MG63 (cell line): ENCODE data around the gene HJV. TPM values are rescaled to one million over a fixed set of nuclear protein-coding genes. Genes with fewer than 3 reads are reported as not detected.

Source experiments
- DNase-seq: peaks from one replicate; pipeline ENCODE4 v3.0.0-alpha.2; 2020
- H3K27me3 ChIP-seq: fragments of 250-450 bp; sonication (Bioruptor Pico); 2 replicates; pipeline ENCODE4 v1.5.1; 2020; ENCODE audit warnings: mild to moderate bottlenecking, moderate library complexity
- H3K36me3 ChIP-seq: fragments of 250-450 bp; sonication (Bioruptor Pico); 2 replicates; pipeline ENCODE4 v1.5.1; 2020; ENCODE audit warnings: mild to moderate bottlenecking, moderate library complexity
- H3K4me3 ChIP-seq: fragments of 250-450 bp; sonication (Bioruptor Pico); 2 replicates; pipeline ENCODE4 v1.5.1; 2020; ENCODE audit warnings: mild to moderate bottlenecking, moderate library complexity
- H3K9me3 ChIP-seq: fragments of 250-450 bp; sonication (Bioruptor Pico); 2 replicates; pipeline ENCODE4 v1.5.1; 2020; ENCODE audit warnings: mild to moderate bottlenecking, moderate library complexity
- total RNA-seq: library from RNA; depleted of rRNA; stranded (reverse); fragments of >200 nt; shearing (Covaris generic); gene quantifications from 2 replicates; pipeline ENCODE4 v1.2.3, GENCODE V29; 2014; ENCODE audit warnings: low replicate concordance

HJV gene
- total RNA-seq, 1 experiment from 2014 or later: not detected

GRCh38 chr1:145997718-145998023 is 23.9 kb downstream of the HJV start:
- Histone ChIP-seq H3K9me3 (no peaks in the 10 kb centered on the region), H3K36me3 (peaks cover 26% of the 10 kb centered on the region), H3K27me3 (no peaks in the 10 kb centered on the region), H3K4me3 (no peak overlapping the region; the same call in 1 of the 2 replicates)
- no peak for DNase-seq

- Histone ChIP-seq H3K9me3 (no peaks in the 10 kb centered on the region), H3K4me3 (peak overlapping the region; percentile 56), H3K27me3 (no peaks in the 10 kb centered on the region), H3K36me3 (peaks cover 28% of the 10 kb centered on the region)
- DNase-seq: no peak
Measured at GRCh38 chr1:145997016-145997717, 24.4 kb downstream of the HJV start.

GRCh38 chr1:145996433-145997015 is 25.0 kb downstream of the HJV start, which contains the start of gene TXNIP:
Gene TXNIP (minus strand): TSS chr1:145996579. CDS start chr1:145996266, 313 bp downstream.
- H3K9me3 ChIP-seq: no peaks in the 10 kb centered on the region
- H3K36me3 ChIP-seq: peaks cover 28% of the 10 kb centered on the region
- H3K4me3 ChIP-seq: peak within 1 kb of the TSS; percentile 56
- DNase-seq: peak; percentile 99
- H3K27me3 ChIP-seq: no peaks in the 10 kb centered on the region

GRCh38 chr1:145995964-145996432 is 25.5 kb downstream of the HJV start:
- DNase-seq: no peak
- Histone ChIP-seq H3K36me3 (peaks cover 28% of the 10 kb centered on the region), H3K9me3 (no peaks in the 10 kb centered on the region), H3K4me3 (peak overlapping the region; percentile 56), H3K27me3 (no peaks in the 10 kb centered on the region)

- Histone ChIP-seq H3K4me3 (peak overlapping the region; percentile 56), H3K27me3 (no peaks in the 10 kb centered on the region), H3K36me3 (peaks cover 28% of the 10 kb centered on the region), H3K9me3 (no peaks in the 10 kb centered on the region)
- no peak for DNase-seq
Measured at GRCh38 chr1:145995148-145995881, 26.2 kb downstream of the HJV start.

GRCh38 chr1:145994391-145995120 is 27.0 kb downstream of the HJV start:
- Histone ChIP-seq H3K9me3 (no peaks in the 10 kb centered on the region), H3K36me3 (peaks cover 28% of the 10 kb centered on the region), H3K27me3 (no peaks in the 10 kb centered on the region), H3K4me3 (peak overlapping the region; percentile 56)
- no peak for DNase-seq

- Histone ChIP-seq H3K9me3 (no peaks in the 10 kb centered on the region), H3K36me3 (peaks cover 28% of the 10 kb centered on the region), H3K4me3 (peak overlapping the region; percentile 56), H3K27me3 (no peaks in the 10 kb centered on the region)
- no peak for DNase-seq
Measured at GRCh38 chr1:145993618-145994390, 27.7 kb downstream of the HJV start.

- DNase-seq: no peak
- H3K36me3 ChIP-seq: peaks cover 28% of the 10 kb centered on the region
- H3K9me3 ChIP-seq: no peaks in the 10 kb centered on the region
- no peaks in the 10 kb centered on the region for H3K27me3 ChIP-seq
- H3K4me3 ChIP-seq: no peak overlapping the region
Measured at GRCh38 chr1:145992958-145993617, 28.4 kb downstream of the HJV start.

GRCh38 chr1:145992502-145992936 is 29.0 kb downstream of the HJV start:
- H3K36me3 ChIP-seq: peaks cover 28% of the 10 kb centered on the region
- no peak for DNase-seq
- H3K9me3 ChIP-seq: no peaks in the 10 kb centered on the region
- H3K4me3 ChIP-seq: no peak overlapping the region
- no peaks in the 10 kb centered on the region for H3K27me3 ChIP-seq

GRCh38 chr1:145991735-145992412 is 29.7 kb downstream of the HJV start:
- no peak for DNase-seq
- Histone ChIP-seq H3K36me3 (peaks cover 28% of the 10 kb centered on the region), H3K4me3 (no peak overlapping the region), H3K9me3 (no peaks in the 10 kb centered on the region), H3K27me3 (no peaks in the 10 kb centered on the region)

GRCh38 chr1:145990249-145990855 is 31.2 kb downstream of the HJV start:
- Histone ChIP-seq H3K27me3 (no peaks in the 10 kb centered on the region), H3K4me3 (no peak overlapping the region), H3K36me3 (peaks cover 28% of the 10 kb centered on the region), H3K9me3 (no peaks in the 10 kb centered on the region)
- no peak for DNase-seq

GRCh38 chr1:145988773-145989172 is 32.8 kb downstream of the HJV start:
- H3K4me3 ChIP-seq: no peak overlapping the region
- no peak for DNase-seq
- H3K27me3 ChIP-seq: no peaks in the 10 kb centered on the region
- peaks cover 14% of the 10 kb centered on the region for H3K36me3 ChIP-seq
- no peaks in the 10 kb centered on the region for H3K9me3 ChIP-seq

- Histone ChIP-seq H3K27me3 (no peaks in the 10 kb centered on the region), H3K4me3 (no peak overlapping the region), H3K9me3 (no peaks in the 10 kb centered on the region), H3K36me3 (peaks cover 5% of the 10 kb centered on the region)
- DNase-seq: no peak
Measured at GRCh38 chr1:145987926-145988325, 33.6 kb downstream of the HJV start.

GRCh38 chr1:145986551-145986950 is 35.0 kb downstream of the HJV start:
- Histone ChIP-seq H3K4me3 (no peak overlapping the region), H3K36me3 (no peaks in the 10 kb centered on the region), H3K27me3 (no peaks in the 10 kb centered on the region), H3K9me3 (no peaks in the 10 kb centered on the region)
- DNase-seq: no peak
